Common myeloid progenitor, CD34-positive (primary cell): Measurements from ENCODE around the gene PEF1.

Source experiments
- CTCF ChIA-PET: fragments of 350-600 bp; sonication (Branson Sonifier 250); formaldehyde crosslinking; loops from one replicate; lab custom pipeline; 2021; ENCODE audit warnings: antibody characterized with exemption; lab: Charles Lee
- POLR2A ChIA-PET: fragments of 350-600 bp; sonication (Branson Sonifier 250); formaldehyde crosslinking; loops from one replicate; lab custom pipeline; 2021; ENCODE audit warnings: antibody characterized with exemption; lab: Charles Lee
- DNase-seq, 3 donors: peaks; one replicate each; pipeline versions ENCODE4 v3.0.0 to v3.0.0-alpha.2; 2013
- H3K27ac ChIP-seq, 2 experiments: 1 replicate in 1 of 2; 2 replicates in 1 of 2; pipeline ENCODE4 v1.7.0; 2013; ENCODE audit warnings: inconsistent platforms in 2 of 2, low read length in 2 of 2, mild to moderate bottlenecking in 2 of 2, low read depth in 1 of 2, moderate library complexity in 1 of 2; ENCODE audit not compliant: severe bottlenecking in 2 of 2, insufficient read depth in 1 of 2, poor library complexity in 1 of 2
- H3K27me3 ChIP-seq, 5 experiments: replicated peaks in 2 of 5; 1 replicate in 3 of 5; 2 replicates in 2 of 5; pipeline versions ENCODE4 v1.6.1 to v1.7.0; 2013; ENCODE audit warnings: low read length in 4 of 5, mild to moderate bottlenecking in 2 of 5, moderate library complexity in 2 of 5, inconsistent platforms in 1 of 5; ENCODE audit not compliant: insufficient read depth in 5 of 5, control insufficient read depth in 4 of 5
- H3K36me3 ChIP-seq, 4 experiments: 1 replicate in 2 of 4; 2 replicates in 2 of 4; pipeline versions ENCODE4 v1.6.1 to v1.7.0; 2013; ENCODE audit warnings: low read length in 3 of 4, control low read depth in 1 of 4, mild to moderate bottlenecking in 1 of 4; ENCODE audit not compliant: control insufficient read depth in 4 of 4, insufficient read depth in 4 of 4
- H3K4me1 ChIP-seq, 4 experiments: 1 replicate in 3 of 4; 2 replicates in 1 of 4; pipeline versions ENCODE4 v1.6.1 to v1.7.1; 2013; ENCODE audit warnings: low read length in 3 of 4, mild to moderate bottlenecking in 3 of 4, control low read depth in 1 of 4, inconsistent platforms in 1 of 4, moderate library complexity in 1 of 4; ENCODE audit not compliant: control insufficient read depth in 4 of 4, insufficient read depth in 4 of 4; ENCODE audit errors: control extremely low read depth in 1 of 4
- H3K4me3 ChIP-seq, 7 experiments: 1 replicate in 4 of 7; 2 replicates in 3 of 7; pipeline versions ENCODE4 v1.5.1 to v1.7.0; 2013; ENCODE audit warnings: mild to moderate bottlenecking in 7 of 7, low read length in 6 of 7, moderate library complexity in 6 of 7, inconsistent platforms in 2 of 7, low read depth in 2 of 7, control low read depth in 1 of 7; ENCODE audit not compliant: insufficient read depth in 4 of 7, control insufficient read depth in 1 of 7; ENCODE audit errors: extremely low read depth in 1 of 7
- H3K9me3 ChIP-seq, 5 experiments: 1 replicate in 4 of 5; 2 replicates in 1 of 5; pipeline versions ENCODE4 v1.6.1 to v1.7.1; 2013; ENCODE audit warnings: low read length in 4 of 5, mild to moderate bottlenecking in 2 of 5, inconsistent platforms in 1 of 5, low read depth in 1 of 5, moderate library complexity in 1 of 5; ENCODE audit not compliant: control insufficient read depth in 4 of 5, insufficient read depth in 2 of 5; ENCODE audit errors: control extremely low read depth in 1 of 5
- WGBS: methylation state at CpG from one replicate; pipeline ENCODE4 v1.1.5; 2013; ENCODE audit not compliant: insufficient coverage; 5-methylcytosine and 5-hydroxymethylcytosine counted together

PEF1 gene

DNA sequence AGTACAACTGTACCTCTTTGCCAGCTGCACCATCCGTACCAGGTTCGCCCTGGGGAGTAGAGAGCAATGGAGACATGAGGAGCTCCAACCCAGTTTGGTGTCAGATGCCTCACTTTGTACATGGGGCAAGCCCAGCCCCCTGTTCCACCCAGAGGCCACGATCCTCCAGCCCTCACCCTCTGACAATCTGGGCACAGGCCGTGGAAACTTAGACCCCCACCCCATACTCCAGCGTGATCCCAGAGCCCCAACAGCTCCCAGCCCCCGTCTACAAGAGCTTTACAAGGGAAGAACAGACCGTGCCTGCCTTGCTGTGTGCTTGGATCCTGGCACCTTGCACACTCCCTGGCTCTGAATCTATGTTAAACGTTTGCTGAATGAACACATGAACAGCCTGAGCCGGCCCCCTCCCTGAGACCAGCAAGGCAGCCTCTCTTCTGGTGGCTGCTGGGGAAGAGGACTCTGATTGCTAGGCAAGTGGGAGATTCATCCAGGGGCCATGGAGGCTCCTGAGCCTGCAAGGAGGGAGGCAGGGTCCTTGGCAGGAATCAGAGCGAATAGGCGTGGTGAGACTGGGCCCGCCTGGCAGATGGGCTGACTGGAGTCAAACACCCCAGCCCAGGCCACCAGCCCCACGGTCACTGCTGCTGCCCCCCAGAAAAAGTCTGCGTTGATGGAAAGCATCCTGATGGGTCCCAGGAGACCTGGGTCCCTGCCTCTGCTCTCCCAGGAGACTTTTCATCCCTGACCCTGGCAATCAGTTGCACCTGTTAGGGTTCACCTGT lies 12.5 kb upstream of the PEF1 start:
- no peaks in the 10 kb centered on the region for H3K36me3 ChIP-seq
- 97% methylated on average over 13 of the region's 14 CpGs for WGBS
- ChIA-PET CTCF (interaction anchor here (0.8 to 2.1 kb wide), 6 partner anchors 11 to 132 kb away, joined by 3 to 7 read pairs (median 3); no protein-coding TSS in a partner anchor), POLR2A (no interaction called here)
- no peak overlapping the region for H3K4me3 ChIP-seq
- H3K9me3 ChIP-seq, result no peaks in the 10 kb centered on the region
- H3K27me3 ChIP-seq, result no peaks in the 10 kb centered on the region
- H3K27ac ChIP-seq, result no peak overlapping the region
- H3K4me1 ChIP-seq, result peaks cover 0 to 5% (median 0%) of the 10 kb centered on the region in 4 experiments
- no peak for DNase-seq

GRCh38 chr1:31655756-31656155 lies 11.1 kb upstream of the PEF1 start:
- DNase-seq, result no peak
- H3K4me1 ChIP-seq, result peaks cover 0 to 5% (median 0%) of the 10 kb centered on the region in 4 experiments
- no peak overlapping the region for H3K4me3 ChIP-seq
- ChIA-PET POLR2A (no interaction called here), CTCF (interaction anchor here (2.1 kb wide), 1 partner anchor 9 kb away, joined by 7 read pairs; no protein-coding TSS in a partner anchor)
- no peak overlapping the region for H3K27ac ChIP-seq
- H3K36me3 ChIP-seq, result no peaks in the 10 kb centered on the region
- no peaks in the 10 kb centered on the region for H3K9me3 ChIP-seq
- WGBS, result 88% methylated on average over 3 of the region's 4 CpGs
- H3K27me3 ChIP-seq, result no peaks in the 10 kb centered on the region

GRCh38 chr1:31655104-31655503 lies 10.4 kb upstream of the PEF1 start:
- Histone ChIP-seq H3K27me3 (no peaks in the 10 kb centered on the region), H3K27ac (no peak overlapping the region), H3K4me1 (peaks cover 0 to 5% (median 0%) of the 10 kb centered on the region in 4 experiments), H3K4me3 (no peak overlapping the region), H3K36me3 (no peaks in the 10 kb centered on the region), H3K9me3 (no peaks in the 10 kb centered on the region)
- 98% methylated on average over 6 of the region's 6 CpGs for WGBS
- ChIA-PET CTCF (interaction anchor here (0.9 to 2.1 kb wide), 2 partner anchors 8 to 62 kb away, joined by 3 to 7 read pairs; no protein-coding TSS in a partner anchor), POLR2A (no interaction called here)
- no peak for DNase-seq

DNA sequence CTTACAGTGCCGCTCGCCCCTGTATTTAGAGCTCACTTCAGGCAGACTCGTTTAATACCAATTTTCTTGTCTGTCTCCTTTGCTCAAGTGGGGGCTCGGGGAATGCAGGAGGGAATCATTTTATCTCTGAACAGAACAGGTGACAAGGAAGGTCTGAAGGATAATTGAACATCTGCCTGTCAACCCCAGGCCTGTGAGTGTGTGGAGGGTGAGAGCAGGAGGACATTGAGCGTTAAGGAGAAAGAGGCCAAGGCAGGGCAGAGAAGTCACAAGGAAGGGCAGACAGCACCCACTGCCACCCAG lies 9.7 kb upstream of the PEF1 start:
- Histone ChIP-seq H3K27me3 (no peaks in the 10 kb centered on the region), H3K36me3 (no peaks in the 10 kb centered on the region), H3K9me3 (no peaks in the 10 kb centered on the region), H3K4me1 (peaks cover 0 to 5% (median 0%) of the 10 kb centered on the region in 4 experiments), H3K27ac (no peak overlapping the region), H3K4me3 (no peak overlapping the region)
- DNase-seq, result no peak
- WGBS, result 95% methylated on average over 5 of the region's 5 CpGs
- ChIA-PET POLR2A (no interaction called here), CTCF (no interaction called here)

DNA sequence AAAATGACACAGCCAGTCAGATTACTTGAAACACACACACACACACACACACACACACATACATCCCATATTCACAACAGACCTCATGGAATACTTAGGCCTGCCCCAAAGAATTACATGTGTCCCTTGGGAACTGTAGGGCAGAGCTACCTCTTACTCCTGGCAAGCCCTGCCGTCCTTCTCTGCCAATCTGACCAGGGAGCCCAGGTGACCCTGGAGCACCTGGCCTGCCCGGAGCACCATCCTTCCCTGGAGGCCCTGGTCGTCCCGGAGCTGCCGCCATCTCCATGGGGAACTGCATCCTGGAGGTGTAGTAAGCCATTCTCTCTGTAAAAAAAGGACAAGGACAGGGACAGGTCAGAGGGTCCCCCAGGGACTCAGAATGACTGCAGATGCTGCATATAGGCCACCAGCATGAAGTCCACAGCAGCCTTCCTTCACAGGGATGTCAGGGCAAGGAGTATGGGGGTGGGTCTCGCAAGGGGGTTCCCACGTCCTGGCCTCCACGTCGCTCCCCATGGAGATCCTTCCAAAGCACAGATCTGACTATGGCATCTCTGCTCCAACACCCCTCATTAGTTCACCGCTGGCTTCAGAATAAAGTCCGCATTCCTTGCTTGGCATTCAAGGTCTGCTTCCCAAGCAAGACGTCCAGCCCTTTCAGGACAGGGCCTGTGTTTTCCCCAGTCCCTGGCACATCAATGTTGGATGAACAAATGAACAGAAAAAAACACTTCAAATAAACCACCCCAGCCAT lies 9.2 kb upstream of the PEF1 start:
- ChIA-PET CTCF (interaction anchor here (1.1 to 1.2 kb wide), 2 partner anchors 9 to 21 kb away, joined by 3 read pairs; no protein-coding TSS in a partner anchor), POLR2A (interaction anchor here (1.8 kb wide), 1 partner anchor 10 kb away, joined by 5 read pairs; no protein-coding TSS in a partner anchor)
- H3K9me3 ChIP-seq, result no peaks in the 10 kb centered on the region
- H3K27ac ChIP-seq, result no peak overlapping the region
- H3K4me1 ChIP-seq, result peaks cover 0 to 5% (median 0%) of the 10 kb centered on the region in 4 experiments
- 96% methylated on average over 12 of the region's 12 CpGs for WGBS
- DNase-seq, result no peak
- H3K4me3 ChIP-seq, result no peak overlapping the region
- H3K27me3 ChIP-seq, result no peaks in the 10 kb centered on the region
- no peaks in the 10 kb centered on the region for H3K36me3 ChIP-seq

- no peak overlapping the region for H3K4me3 ChIP-seq
- no peaks in the 10 kb centered on the region for H3K36me3 ChIP-seq
- 100% methylated on average over 4 of the region's 4 CpGs for WGBS
- H3K27ac ChIP-seq, result no peak overlapping the region
- no peaks in the 10 kb centered on the region for H3K9me3 ChIP-seq
- H3K27me3 ChIP-seq, result no peaks in the 10 kb centered on the region
- ChIA-PET CTCF (interaction anchor here (1.1 to 1.2 kb wide), 2 partner anchors 10 to 22 kb away, joined by 3 read pairs; no protein-coding TSS in a partner anchor), POLR2A (interaction anchor here (0.7 to 1.8 kb wide), 2 partner anchors 9 to 13 kb away, joined by 3 to 5 read pairs; no protein-coding TSS in a partner anchor)
- DNase-seq, result no peak
- peaks cover 0 to under 1% (median 0%) of the 10 kb centered on the region in 4 experiments for H3K4me1 ChIP-seq
Measured at GRCh38 chr1:31652891-31653499, 8.3 kb upstream of the PEF1 start.
